H1 (cell line): ENCODE measurements around the gene MYLK4. TPM values are rescaled to one million over a fixed set of nuclear protein-coding genes. Genes with fewer than 3 reads are reported as not detected.

Experiments used
- JUN ChIP-seq: IDR thresholded peaks from 2 replicates; pipeline ENCODE4 v1.6.1; 2011; ENCODE audit warnings: low read depth, mild to moderate bottlenecking, improper control_type of control experiment, low read length
- POLR2A ChIP-seq, 2 experiments: IDR thresholded peaks; 1 replicate in 1 of 2; 2 replicates in 1 of 2; pipeline ENCODE4 v1.6.1; 2011; ENCODE audit warnings: low read depth in 2 of 2, low read length in 2 of 2, mild to moderate bottlenecking in 2 of 2; ENCODE audit errors: control extremely low read depth in 1 of 2
- SIN3A ChIP-seq, 2 experiments: IDR thresholded peaks in 1 of 2; conservative IDR thresholded peaks in 1 of 2; 2 replicates each; pipeline ENCODE4 v1.6.1; 2011 to 2012; ENCODE audit warnings: low read length in 2 of 2, improper control_type of control experiment in 1 of 2, low read depth in 1 of 2, mild to moderate bottlenecking in 1 of 2
- TCF12 ChIP-seq: IDR thresholded peaks from 2 replicates; pipeline ENCODE4 v1.6.1; 2011; ENCODE audit warnings: low read depth, mild to moderate bottlenecking, low read length
- polyA plus RNA-seq, 7 experiments: library from polyadenylated mRNA; depleted of rRNA in 3 of 7; stranded (reverse) in 5 of 7; unstranded in 2 of 7; fragments of >200 nt in 5 of 7; fragments of 200-250 nt in 2 of 7; gene quantifications; 1 replicate in 5 of 7; 2 replicates in 1 of 7; 4 replicates in 1 of 7; pipeline versions ENCODE4 v1.2.1 to v1.2.3, GENCODE V29; 2011 to 2013; ENCODE audit warnings: missing spikeins in 2 of 7, mixed read lengths in 2 of 7
- total RNA-seq: library from RNA; stranded (reverse); fragmentation: NEBNext Ultra II Directional; extraction: Animal tissue kit (Norgen Biotek cat#: 25700); gene quantifications from 2 replicates; pipeline ENCODE4 v1.2.1, GENCODE V29; 2021
- TF ChIP-seq, protein P1 (sequence below): IDR thresholded peaks from 2 replicates; pipeline ENCODE4 v1.6.1; 2012; ENCODE audit warnings: inconsistent platforms

The MYLK4 gene
- total and polyA plus RNA-seq, 2 of the 8 experiments (the other 6 are each of a cell fraction or from before 2014, with no cell fraction given), result 0.11 to 0.17 TPM

DNA sequence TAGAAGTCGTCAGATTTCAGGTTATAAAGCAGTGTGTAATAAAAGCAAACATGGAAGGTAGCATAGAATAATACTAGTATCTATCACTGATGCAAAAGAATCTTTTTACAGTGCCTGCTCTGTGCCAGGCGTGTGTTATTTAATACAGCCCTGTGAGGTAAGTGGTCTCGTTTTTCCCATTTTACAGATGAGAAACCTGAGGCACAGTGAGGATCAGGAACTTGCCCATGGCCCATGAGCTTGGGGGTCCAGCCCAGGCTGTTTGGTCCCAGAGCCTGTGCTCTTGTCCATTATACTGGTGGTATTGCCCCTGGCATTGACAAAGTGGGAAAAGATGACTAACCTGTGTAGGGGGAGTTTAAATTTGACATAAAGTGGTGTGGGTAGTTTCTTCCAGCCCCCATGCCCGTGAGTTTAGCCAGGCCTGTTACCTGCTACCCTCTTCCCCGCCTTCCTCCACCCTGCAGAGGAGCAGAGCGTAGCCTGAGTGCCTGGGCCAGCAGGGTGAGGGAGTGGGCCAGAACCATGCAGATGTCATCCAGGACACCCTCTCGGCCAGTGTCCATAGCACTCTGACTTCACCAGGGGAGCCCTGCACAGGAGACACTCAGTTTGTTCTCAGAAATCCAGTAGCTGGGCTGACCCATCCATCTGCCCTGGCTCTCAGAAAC lies 31.1 kb upstream of the MYLK4 start (continued):
- TF ChIP-seq JUN (no peak), POLR2A (IDR thresholded peaks at IDR 0.05; ENCODE audit: control extremely low read depth in 1 of 2, low read depth in 2 of 2, low read length in 2 of 2) (no peak), TCF12 (no peak), SIN3A (conservative IDR thresholded peaks at IDR 0.05 in 1 of 2, IDR thresholded peaks at IDR 0.05 in 1 of 2; ENCODE audit: low read depth in 1 of 2, low read length in 2 of 2) (no peak)
- TF ChIP-seq, protein P1, sequence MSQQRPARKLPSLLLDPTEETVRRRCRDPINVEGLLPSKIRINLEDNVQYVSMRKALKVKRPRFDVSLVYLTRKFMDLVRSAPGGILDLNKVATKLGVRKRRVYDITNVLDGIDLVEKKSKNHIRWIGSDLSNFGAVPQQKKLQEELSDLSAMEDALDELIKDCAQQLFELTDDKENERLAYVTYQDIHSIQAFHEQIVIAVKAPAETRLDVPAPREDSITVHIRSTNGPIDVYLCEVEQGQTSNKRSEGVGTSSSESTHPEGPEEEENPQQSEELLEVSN, result no peak
